Epithelial cell of esophagus (primary cell): Measurements from ENCODE around the gene TSSK6.
A peak's percentile ranks its signal among the peaks of the same experiment; 100 is the strongest.

Experiments used
- DNase-seq: peaks from one replicate; pipeline ENCODE4 v3.0.0; 2010; ENCODE audit warnings: low read depth
- H3K4me3 ChIP-seq: 2 replicates; pipeline ENCODE4 v1.5.1; 2011; ENCODE audit warnings: mild to moderate bottlenecking, low read length, control low read depth
- TF ChIP-seq, protein P1 (sequence below): IDR thresholded peaks from 2 replicates; pipeline ENCODE4 v1.5.1; 2011; ENCODE audit warnings: low read depth, mild to moderate bottlenecking, low read length, control low read depth, inconsistent platforms; ENCODE audit not compliant: insufficient read depth; ENCODE audit errors: missing control alignments

Gene TSSK6

DNA sequence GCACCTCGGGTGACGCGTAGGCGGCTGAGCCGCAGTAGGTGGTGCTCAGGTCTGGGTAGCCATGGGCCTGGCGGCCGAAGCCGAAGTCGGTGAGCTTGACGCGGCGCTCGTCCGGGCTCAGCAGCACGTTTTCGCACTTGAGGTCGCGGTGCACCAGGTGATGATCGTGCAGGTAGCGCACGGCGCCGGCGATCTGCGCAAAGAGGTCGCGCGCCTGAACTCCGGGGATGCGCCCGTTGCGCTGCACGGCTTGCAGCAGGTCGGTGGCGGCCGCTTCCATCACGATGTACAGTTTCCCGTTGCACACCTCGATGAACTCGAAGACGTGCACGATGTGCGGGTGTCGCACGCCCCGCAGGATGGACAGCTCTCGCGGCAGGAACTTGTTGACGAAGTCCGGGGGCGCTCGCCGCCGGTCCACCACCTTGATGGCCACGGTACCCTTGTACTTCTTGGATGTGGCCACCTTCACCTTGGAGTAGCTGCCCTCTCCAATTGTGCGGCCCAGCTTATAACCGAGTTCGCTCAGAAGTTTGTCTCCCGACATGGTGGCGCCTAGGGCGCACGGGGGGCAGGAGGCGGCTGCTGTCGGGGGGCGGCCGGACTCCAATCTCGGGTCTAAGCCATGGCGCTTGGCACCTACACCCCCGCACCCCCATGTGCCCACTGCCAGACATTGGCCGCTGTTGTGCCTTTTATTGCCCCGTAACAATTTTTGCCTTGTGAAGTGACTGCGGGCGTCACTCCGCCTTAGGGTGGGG lies at the start of gene TSSK6:
Gene TSSK6, minus strand, starts transcription at position 668 of the 761 bp plus-strand sequence. Its CDS starts 121 bp downstream, at position 547.
- no peak for DNase-seq
- TF ChIP-seq, protein P1, sequence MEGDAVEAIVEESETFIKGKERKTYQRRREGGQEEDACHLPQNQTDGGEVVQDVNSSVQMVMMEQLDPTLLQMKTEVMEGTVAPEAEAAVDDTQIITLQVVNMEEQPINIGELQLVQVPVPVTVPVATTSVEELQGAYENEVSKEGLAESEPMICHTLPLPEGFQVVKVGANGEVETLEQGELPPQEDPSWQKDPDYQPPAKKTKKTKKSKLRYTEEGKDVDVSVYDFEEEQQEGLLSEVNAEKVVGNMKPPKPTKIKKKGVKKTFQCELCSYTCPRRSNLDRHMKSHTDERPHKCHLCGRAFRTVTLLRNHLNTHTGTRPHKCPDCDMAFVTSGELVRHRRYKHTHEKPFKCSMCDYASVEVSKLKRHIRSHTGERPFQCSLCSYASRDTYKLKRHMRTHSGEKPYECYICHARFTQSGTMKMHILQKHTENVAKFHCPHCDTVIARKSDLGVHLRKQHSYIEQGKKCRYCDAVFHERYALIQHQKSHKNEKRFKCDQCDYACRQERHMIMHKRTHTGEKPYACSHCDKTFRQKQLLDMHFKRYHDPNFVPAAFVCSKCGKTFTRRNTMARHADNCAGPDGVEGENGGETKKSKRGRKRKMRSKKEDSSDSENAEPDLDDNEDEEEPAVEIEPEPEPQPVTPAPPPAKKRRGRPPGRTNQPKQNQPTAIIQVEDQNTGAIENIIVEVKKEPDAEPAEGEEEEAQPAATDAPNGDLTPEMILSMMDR = no peak
- H3K4me3 ChIP-seq = peak within 1 kb of the TSS; percentile 97

DNA sequence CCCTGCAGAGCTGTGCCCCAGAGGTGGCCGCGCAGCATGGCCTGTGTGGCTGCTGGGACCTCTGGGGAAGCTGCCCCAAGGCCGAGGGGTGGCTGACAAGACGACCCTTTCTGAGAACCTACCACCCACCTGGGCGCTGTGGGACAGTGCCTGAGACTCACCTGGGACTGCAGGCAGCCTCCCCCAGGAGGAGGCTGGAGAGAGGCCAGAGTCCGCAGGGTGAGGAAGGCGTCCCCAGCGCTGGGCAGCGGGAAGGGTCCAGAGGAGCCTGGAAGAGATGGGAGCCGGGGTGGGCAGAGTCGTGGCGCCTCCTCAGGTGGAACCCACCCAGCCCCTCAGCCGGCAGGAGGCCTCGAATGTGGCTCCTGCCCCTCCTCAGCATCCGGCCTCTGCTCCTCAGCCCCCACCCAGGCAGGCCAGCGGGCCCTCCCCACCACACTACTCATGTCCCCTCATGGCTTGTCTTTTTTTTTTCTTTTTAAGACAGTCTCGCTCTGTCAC lies 48.0 kb upstream of the TSSK6 start:
- DNase-seq = no peak
- TF ChIP-seq, protein P1 = no peak
- no peak overlapping the region for H3K4me3 ChIP-seq

DNA sequence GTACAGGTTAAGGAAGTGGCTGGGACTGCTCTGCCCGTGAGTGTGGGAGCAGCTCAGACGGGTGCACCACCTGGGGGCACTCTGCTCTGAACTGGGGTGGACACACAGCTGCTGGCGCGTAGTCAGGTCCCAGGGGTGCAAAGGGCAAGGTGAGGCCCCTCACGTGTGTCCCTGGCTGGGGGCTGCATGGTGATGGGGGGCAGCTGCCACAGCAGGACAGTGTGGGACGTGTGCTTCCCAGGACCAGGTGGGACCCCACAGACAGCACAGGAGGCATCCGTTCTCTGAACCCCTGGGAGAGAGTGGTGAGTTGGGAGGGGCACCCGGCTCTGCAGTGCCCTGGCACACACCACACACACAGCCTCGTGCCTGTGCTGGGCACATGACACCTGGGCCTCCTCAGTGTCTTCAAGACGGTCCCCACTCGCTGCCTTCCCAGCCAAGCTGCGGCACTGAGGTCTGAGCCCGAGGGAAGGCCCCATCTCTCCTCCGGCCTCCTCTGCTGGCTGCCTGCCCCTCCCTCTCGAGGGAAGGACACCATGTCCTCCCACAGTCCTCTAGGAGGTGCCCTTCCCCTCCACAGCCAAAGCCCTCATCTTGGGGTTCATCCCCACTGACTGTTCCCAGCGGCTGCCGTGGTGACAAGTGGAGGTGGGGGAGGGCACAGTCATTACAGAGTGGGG lies 47.5 kb upstream of the TSSK6 start:
- TF ChIP-seq, protein P1 = no peak
- no peak for DNase-seq
- H3K4me3 ChIP-seq = no peak overlapping the region

DNA sequence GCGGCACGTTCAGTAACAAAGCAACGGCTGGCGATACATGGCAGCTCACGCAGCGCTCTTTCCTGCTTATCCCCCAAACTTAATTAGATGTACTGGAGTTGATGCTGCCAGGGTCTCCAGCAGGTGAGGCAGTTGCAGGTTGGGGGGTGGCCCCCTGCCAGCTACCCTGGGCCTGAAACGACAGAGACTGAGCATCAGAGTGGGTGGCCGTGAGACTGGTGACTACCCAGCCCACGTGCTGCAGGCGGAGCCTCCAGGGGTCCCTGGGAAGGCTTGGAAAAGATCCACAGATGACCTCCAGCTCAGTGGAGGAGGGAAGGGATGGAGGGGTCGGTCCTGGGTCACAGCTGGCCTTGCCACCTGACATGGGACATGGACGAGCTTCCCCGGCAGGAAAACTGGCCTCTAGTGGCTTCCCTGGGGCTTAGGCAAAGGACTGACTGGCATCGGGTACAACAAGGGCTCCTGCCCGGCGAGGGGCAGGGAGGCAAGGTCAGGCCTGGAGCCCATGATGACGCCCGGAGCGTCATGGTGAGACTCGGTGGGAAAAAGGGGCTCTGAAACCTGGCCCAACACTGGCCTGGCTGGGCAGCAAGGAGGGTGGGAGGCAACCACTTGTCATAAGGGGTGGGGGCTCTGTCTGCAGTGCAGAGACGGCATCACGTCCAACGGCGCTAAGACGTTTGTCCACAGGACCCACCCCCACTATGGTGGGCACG lies 46.8 kb upstream of the TSSK6 start:
- no peak for DNase-seq
- H3K4me3 ChIP-seq = no peak overlapping the region
- TF ChIP-seq, protein P1 = no peak

DNA sequence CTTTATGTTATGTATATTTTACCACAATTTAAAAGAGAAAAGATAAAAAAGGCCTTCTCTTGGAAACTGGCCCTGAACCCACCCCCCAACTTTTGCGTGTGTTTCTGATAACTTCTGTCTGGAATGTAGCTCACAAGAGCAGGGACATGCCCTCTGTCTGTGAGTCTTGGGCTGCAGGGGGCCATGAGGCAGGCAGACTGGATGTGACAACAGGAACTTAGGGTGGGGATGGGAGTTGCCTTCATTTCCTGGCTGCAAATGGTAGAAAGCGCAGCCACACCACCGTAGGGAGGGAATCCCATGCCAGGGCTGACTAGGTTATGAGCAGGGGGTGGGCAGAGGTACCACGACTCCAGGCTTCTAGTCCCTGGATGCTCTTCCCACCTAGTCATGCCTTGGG lies 44.6 kb upstream of the TSSK6 start:
- no peak for DNase-seq

DNA sequence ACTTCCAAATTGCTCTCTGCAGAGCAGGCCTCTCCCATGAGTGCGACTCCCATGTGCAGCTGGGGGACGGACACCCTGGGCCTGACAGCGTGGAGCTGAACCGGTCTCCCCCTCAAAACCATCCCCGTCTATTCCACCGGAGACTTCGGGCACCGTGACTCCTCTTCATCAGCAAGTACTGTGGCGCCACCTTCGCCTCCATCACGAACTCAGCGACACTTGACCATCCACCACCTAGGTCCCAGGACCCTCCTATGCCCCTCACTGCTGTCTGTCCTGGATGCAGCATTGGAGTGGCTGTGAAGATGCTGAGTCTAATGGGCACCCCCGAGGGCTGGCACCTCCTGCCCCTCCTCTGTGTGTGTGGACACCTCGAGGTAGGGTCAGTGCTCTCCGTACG lies 43.3 kb upstream of the TSSK6 start:
- H3K4me3 ChIP-seq = no peak overlapping the region
- TF ChIP-seq, protein P1 = no peak
- no peak for DNase-seq

More for the DNA sequence above, 44.6 kb upstream of the TSSK6 start:
- TF ChIP-seq, protein P1 = no peak
- no peak overlapping the region for H3K4me3 ChIP-seq
